NCI-H1436 treated with DMSO at 0.1 percent for 48 hours (cell line): ENCODE measurements around the gene SORCS1.

ENCODE experiments used
- DNase-seq: peaks from one replicate; lab custom pipeline; 2025; lab: John Stamatoyannopoulos, UW

The SORCS1 gene

GRCh38 chr10:106741006-106741530 is 423.4 kb downstream of the SORCS1 start:
- DNase-seq, result no peak

GRCh38 chr10:106740071-106740470 is 424.4 kb downstream of the SORCS1 start:
- DNase-seq, result no peak

- DNase-seq, result no peak
These were observed 430.3 kb downstream of the SORCS1 start for GRCh38 chr10:106734220-106734619.

GRCh38 chr10:106728232-106728631 is 436.3 kb downstream of the SORCS1 start:
- no peak for DNase-seq

GRCh38 chr10:106727170-106727569 is 437.3 kb downstream of the SORCS1 start:
- DNase-seq, result no peak

GRCh38 chr10:106722524-106722923 is 442.0 kb downstream of the SORCS1 start:
- no peak for DNase-seq

- no peak for DNase-seq
These were observed 443.8 kb downstream of the SORCS1 start for GRCh38 chr10:106720683-106721082.

GRCh38 chr10:106716381-106716780 is 448.1 kb downstream of the SORCS1 start:
- no peak for DNase-seq

- no peak for DNase-seq
These were observed 449.6 kb downstream of the SORCS1 start for GRCh38 chr10:106714734-106715555.

GRCh38 chr10:106713846-106714245 is 450.7 kb downstream of the SORCS1 start:
- DNase-seq, result no peak

- no peak for DNase-seq
These were observed 451.5 kb downstream of the SORCS1 start for GRCh38 chr10:106712988-106713387.

GRCh38 chr10:106711313-106711906 is 453.1 kb downstream of the SORCS1 start:
- no peak for DNase-seq

- no peak for DNase-seq
These were observed 456.0 kb downstream of the SORCS1 start for GRCh38 chr10:106708506-106708905.

GRCh38 chr10:106707657-106708056 is 456.8 kb downstream of the SORCS1 start:
- DNase-seq, result no peak

- no peak for DNase-seq
These were observed 458.4 kb downstream of the SORCS1 start for GRCh38 chr10:106706127-106706526.

- DNase-seq, result peak; percentile 10
These were observed 458.8 kb downstream of the SORCS1 start for GRCh38 chr10:106705681-106706100.

- no peak for DNase-seq
These were observed 468.3 kb downstream of the SORCS1 start for GRCh38 chr10:106696239-106696638.

- DNase-seq, result no peak
These were observed 469.8 kb downstream of the SORCS1 start for GRCh38 chr10:106694696-106695095.

GRCh38 chr10:106682175-106682574 is 482.3 kb downstream of the SORCS1 start:
- no peak for DNase-seq

GRCh38 chr10:106680061-106680460 is 484.4 kb downstream of the SORCS1 start:
- no peak for DNase-seq

- no peak for DNase-seq
These were observed 485.2 kb downstream of the SORCS1 start for GRCh38 chr10:106679314-106679713.

- DNase-seq, result no peak
These were observed 491.9 kb downstream of the SORCS1 start for GRCh38 chr10:106672517-106673175.

- no peak for DNase-seq
These were observed 502.8 kb downstream of the SORCS1 start for GRCh38 chr10:106661767-106662140.
